Astrocyte of the cerebellum (primary cell): ENCODE data around the gene ISOC2.
A peak's percentile ranks its signal among the peaks of the same experiment; 100 is the strongest.

Source experiments
- DNase-seq: peaks from one replicate; pipeline ENCODE4 v3.0.0-alpha.2; 2011; ENCODE audit warnings: low read depth
- H3K4me3 ChIP-seq: 2 replicates; pipeline ENCODE4 v1.5.1; 2011; ENCODE audit warnings: mild to moderate bottlenecking, low read depth, low read length, moderate library complexity
- in situ Hi-C: cut with HindIII; loops from 2 replicates; pipeline ENCODE4 v1.10.0; 2017; ENCODE audit warnings: low sequenced_read_pairs
- TF ChIP-seq, protein P1 (sequence below): IDR thresholded peaks from 2 replicates; pipeline ENCODE4 v1.5.1; 2012; ENCODE audit warnings: low read length, low read depth, moderate library complexity, mild to moderate bottlenecking; ENCODE audit errors: missing control alignments

Gene ISOC2

DNA sequence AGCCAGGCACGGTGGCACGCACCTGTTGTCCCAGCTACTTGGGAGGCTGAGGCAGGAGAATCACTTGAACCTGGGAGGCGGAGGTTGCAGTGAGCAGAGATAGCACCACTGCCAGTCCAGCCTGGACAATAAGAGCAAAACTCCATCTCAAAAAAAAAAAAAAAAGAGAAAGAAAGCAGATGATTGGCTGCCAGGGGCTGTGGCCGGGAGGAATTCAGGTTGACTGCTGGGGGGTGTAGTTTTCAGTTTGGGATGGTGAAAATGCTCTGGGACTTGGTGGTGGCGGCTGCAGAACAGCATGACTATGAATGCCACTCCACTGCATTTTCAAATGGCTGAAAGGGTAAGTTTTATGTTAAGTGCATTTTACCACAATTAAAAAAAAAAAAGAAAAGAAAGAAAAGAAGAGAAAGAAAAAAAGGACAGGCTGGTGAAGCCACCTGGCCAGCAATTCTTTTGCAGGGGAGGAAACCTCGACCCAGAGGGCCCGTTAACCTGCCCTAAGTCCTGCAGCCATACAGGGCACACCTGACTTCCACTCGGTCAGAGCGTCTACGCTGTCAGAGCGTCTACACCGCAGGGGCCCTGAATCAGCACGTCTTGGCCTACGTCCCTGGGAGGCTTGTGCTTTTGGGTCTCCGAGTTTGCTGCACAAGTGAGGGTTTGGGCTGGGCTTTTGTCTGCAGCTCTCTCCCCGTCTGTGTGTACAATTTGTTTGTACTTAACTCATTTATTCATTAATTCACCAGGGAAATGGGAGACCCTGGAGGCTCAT is 3.6 kb downstream of the ISOC2 start:
- TF ChIP-seq, protein P1, sequence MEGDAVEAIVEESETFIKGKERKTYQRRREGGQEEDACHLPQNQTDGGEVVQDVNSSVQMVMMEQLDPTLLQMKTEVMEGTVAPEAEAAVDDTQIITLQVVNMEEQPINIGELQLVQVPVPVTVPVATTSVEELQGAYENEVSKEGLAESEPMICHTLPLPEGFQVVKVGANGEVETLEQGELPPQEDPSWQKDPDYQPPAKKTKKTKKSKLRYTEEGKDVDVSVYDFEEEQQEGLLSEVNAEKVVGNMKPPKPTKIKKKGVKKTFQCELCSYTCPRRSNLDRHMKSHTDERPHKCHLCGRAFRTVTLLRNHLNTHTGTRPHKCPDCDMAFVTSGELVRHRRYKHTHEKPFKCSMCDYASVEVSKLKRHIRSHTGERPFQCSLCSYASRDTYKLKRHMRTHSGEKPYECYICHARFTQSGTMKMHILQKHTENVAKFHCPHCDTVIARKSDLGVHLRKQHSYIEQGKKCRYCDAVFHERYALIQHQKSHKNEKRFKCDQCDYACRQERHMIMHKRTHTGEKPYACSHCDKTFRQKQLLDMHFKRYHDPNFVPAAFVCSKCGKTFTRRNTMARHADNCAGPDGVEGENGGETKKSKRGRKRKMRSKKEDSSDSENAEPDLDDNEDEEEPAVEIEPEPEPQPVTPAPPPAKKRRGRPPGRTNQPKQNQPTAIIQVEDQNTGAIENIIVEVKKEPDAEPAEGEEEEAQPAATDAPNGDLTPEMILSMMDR, result no peak
- in situ Hi-C loops, result no loop called here
- no peak overlapping the region for H3K4me3 ChIP-seq
- DNase-seq, result no peak

DNA sequence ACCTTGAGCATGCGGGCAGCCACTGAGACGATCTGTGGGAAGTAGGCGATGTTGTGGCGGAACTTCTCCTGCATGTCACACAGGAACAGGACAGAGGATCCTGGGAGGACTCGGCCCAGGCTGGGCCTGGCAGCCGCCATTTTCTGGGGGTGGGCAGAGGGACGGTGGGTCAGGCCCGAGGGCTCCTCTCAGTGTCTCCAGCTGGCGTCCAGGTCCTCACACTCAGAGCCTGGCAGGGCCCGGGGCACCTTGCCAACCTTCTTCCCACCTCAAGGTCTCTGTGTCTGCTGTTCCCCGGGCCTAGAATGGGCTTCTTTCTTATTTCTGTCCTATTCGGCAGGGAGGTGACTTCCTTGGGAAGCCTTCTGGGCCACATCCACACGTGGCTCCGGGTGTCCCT is 5.1 kb downstream of the ISOC2 start:
- no peak overlapping the region for H3K4me3 ChIP-seq
- TF ChIP-seq, protein P1, result no peak
- in situ Hi-C loops, result no loop called here
- no peak for DNase-seq

- TF ChIP-seq, protein P1, result no peak
- no peak overlapping the region for H3K4me3 ChIP-seq
- DNase-seq, result no peak
- in situ Hi-C loops, result no loop called here
Measured at GRCh38 chr19:55455576-55456235, 5.7 kb downstream of the ISOC2 start.

- in situ Hi-C loops, result no loop called here
- DNase-seq, result no peak
- no peak overlapping the region for H3K4me3 ChIP-seq
- TF ChIP-seq, protein P1, result peak; percentile 75
Measured at GRCh38 chr19:55454787-55455243, 6.6 kb downstream of the ISOC2 start.

GRCh38 chr19:55453511-55454260 is 7.8 kb downstream of the ISOC2 start:
- no peak for DNase-seq
- no peak overlapping the region for H3K4me3 ChIP-seq
- in situ Hi-C loops, result no loop called here
- TF ChIP-seq, protein P1, result no peak

DNA sequence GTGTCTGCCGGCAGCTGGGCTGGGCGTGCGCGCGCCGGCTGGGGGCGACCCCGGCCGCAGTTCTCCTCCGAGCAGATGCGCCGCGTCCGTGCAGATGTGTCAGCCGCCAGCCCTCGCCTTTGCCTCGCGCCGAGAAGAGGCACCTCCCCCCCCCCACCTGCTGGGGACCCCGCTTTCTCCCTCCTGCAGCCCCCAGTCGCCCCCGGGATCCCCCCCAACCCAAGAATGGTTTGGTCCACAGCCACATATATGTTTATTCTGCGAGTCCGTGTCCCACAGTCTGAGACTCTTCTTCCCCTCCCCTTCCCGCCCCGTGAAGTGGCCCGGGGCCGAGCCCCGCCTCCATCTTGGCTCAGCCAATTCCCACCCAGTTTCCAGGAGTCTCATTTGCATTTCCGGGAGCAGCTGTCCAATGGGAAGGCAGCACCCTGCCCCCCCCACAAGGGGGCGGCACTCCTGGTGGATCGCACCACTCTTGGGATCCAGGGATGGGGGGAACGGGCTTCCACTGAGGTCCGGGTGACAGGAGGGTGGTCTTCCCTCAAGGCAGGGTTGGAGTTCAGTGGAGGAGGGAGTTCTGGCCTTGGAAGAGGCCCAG is 8.6 kb downstream of the ISOC2 start:
- TF ChIP-seq, protein P1, result no peak
- in situ Hi-C loops, result no loop called here
- H3K4me3 ChIP-seq, result no peak overlapping the region
- no peak for DNase-seq
